ENCODE data around the gene CXCR5.
A peak's percentile ranks its signal among the peaks of the same experiment; 100 is the strongest.

The CXCR5 gene

GRCh38 chr11:118899296-118899688, 15.6 kb downstream of the CXCR5 start:
- DNase-seq, result no peak

- no peak for DNase-seq
Observed at GRCh38 chr11:118899706-118900360, 16.1 kb downstream of the CXCR5 start.

GRCh38 chr11:118900535-118901384, 17.1 kb downstream of the CXCR5 start:
- DNase-seq, result no peak

GRCh38 chr11:118901494-118902335, 18.0 kb downstream of the CXCR5 start:
- DNase-seq, result no peak

GRCh38 chr11:118902336-118903203, 18.9 kb downstream of the CXCR5 start:
- no peak for DNase-seq

- DNase-seq, result peak; percentile 54
Observed at GRCh38 chr11:118903204-118904015, 19.7 kb downstream of the CXCR5 start.

- peak; percentile 92 for DNase-seq
Observed at GRCh38 chr11:118907051-118908042, 23.7 kb downstream of the CXCR5 start.

- no peak for DNase-seq
Observed at GRCh38 chr11:118908264-118908663, 24.6 kb downstream of the CXCR5 start.

- DNase-seq, result peak; percentile 89
Observed at GRCh38 chr11:118908901-118909618, 25.4 kb downstream of the CXCR5 start.

GRCh38 chr11:118909619-118910308, 26.1 kb downstream of the CXCR5 start:
- no peak for DNase-seq

- peak; percentile 82 for DNase-seq
Observed at GRCh38 chr11:118910309-118911112, 26.8 kb downstream of the CXCR5 start.

GRCh38 chr11:118911113-118911879, 27.6 kb downstream of the CXCR5 start:
- DNase-seq, result peak; percentile 53

GRCh38 chr11:118911880-118912741, 28.4 kb downstream of the CXCR5 start:
- peak; percentile 55 for DNase-seq

- no peak for DNase-seq
Observed at GRCh38 chr11:118912742-118913410, 29.2 kb downstream of the CXCR5 start.

- no peak for DNase-seq
Observed at GRCh38 chr11:118913411-118914125, 29.9 kb downstream of the CXCR5 start.

Data from retina (tissue), 1 donor.